ENCODE results near the gene ASS1.

The ASS1 gene

GRCh38 chr9:130499804-130500263 lies 55.1 kb downstream of the ASS1 start:
- Histone ChIP-seq H4K8ac (ENCODE audit: low read length) (no peak overlapping the region), H3K4ac (ENCODE audit: low read depth in 1 of 2, low read length in 2 of 2) (no peak overlapping the region), H2AK5ac (ENCODE audit: low read length, severe bottlenecking) (no peak overlapping the region), H3K27me3 (ENCODE audit: control insufficient read depth in 1 of 2, insufficient read depth in 1 of 2, low read length in 2 of 2) (no peaks in the 10 kb centered on the region), H3K4me1 (ENCODE audit: control insufficient read depth, insufficient read depth, low read depth, low read length) (peaks cover 2% of the 10 kb centered on the region), H3K4me2 (ENCODE audit: low read length, poor library complexity, severe bottlenecking) (no peak overlapping the region), H3K27ac (ENCODE audit: low read length, poor library complexity, severe bottlenecking) (no peak overlapping the region), H3K79me1 (replicated peaks; ENCODE audit: low read length, poor library complexity, severe bottlenecking) (no peaks in the 10 kb centered on the region), H2BK15ac (ENCODE audit: low read depth, poor library complexity, severe bottlenecking) (no peak overlapping the region), H3K14ac (ENCODE audit: low read length in 2 of 2) (no peak overlapping the region), H3K9ac (ENCODE audit: low read length) (no peak overlapping the region), H2BK12ac (ENCODE audit: low read length in 2 of 2) (no peak overlapping the region), H2BK120ac (ENCODE audit: low read depth, low read length) (no peak overlapping the region), H4K91ac (ENCODE audit: low read length) (no peak overlapping the region), H3K4me3 (ENCODE audit: insufficient read depth in 1 of 2, low read depth in 1 of 2, low read length in 2 of 2) (no peak overlapping the region), H2AFZ (ENCODE audit: low read depth, low read length) (no peak overlapping the region), H3K23ac (ENCODE audit: low read length in 2 of 2) (no peak overlapping the region), H3K36me3 (ENCODE audit: control insufficient read depth in 1 of 2, insufficient read depth in 2 of 2, low read depth in 1 of 2, low read length in 2 of 2) (peaks cover 56 to 63% of the 10 kb centered on the region in 2 experiments), H3K18ac (ENCODE audit: low read depth in 1 of 2, low read length in 2 of 2) (no peak overlapping the region), H2BK5ac (ENCODE audit: low read depth, low read length, poor library complexity, severe bottlenecking) (no peak overlapping the region), H3K9me3 (ENCODE audit: control insufficient read depth, low read length) (peaks cover 3% of the 10 kb centered on the region)
- DNase-seq: no peak
- WGBS: 83% methylated on average over 7 of the region's 7 CpGs

GRCh38 chr9:130500340-130501180 lies 55.8 kb downstream of the ASS1 start:
- Histone ChIP-seq H3K14ac (ENCODE audit: low read length in 2 of 2) (no peak overlapping the region), H4K8ac (ENCODE audit: low read length) (no peak overlapping the region), H2BK15ac (ENCODE audit: low read depth, poor library complexity, severe bottlenecking) (no peak overlapping the region), H3K9ac (ENCODE audit: low read length) (no peak overlapping the region), H3K4me3 (ENCODE audit: insufficient read depth in 1 of 2, low read depth in 1 of 2, low read length in 2 of 2) (no peak overlapping the region), H2BK120ac (ENCODE audit: low read depth, low read length) (no peak overlapping the region), H3K27ac (ENCODE audit: low read length, poor library complexity, severe bottlenecking) (no peak overlapping the region), H3K18ac (ENCODE audit: low read depth in 1 of 2, low read length in 2 of 2) (no peak overlapping the region), H3K23ac (ENCODE audit: low read length in 2 of 2) (no peak overlapping the region), H4K91ac (ENCODE audit: low read length) (no peak overlapping the region), H3K36me3 (ENCODE audit: control insufficient read depth in 1 of 2, insufficient read depth in 2 of 2, low read depth in 1 of 2, low read length in 2 of 2) (peaks cover 49 to 57% of the 10 kb centered on the region in 2 experiments), H3K9me3 (ENCODE audit: control insufficient read depth, low read length) (no peaks in the 10 kb centered on the region), H2AFZ (ENCODE audit: low read depth, low read length) (no peak overlapping the region), H2BK5ac (ENCODE audit: low read depth, low read length, poor library complexity, severe bottlenecking) (no peak overlapping the region), H3K27me3 (ENCODE audit: control insufficient read depth in 1 of 2, insufficient read depth in 1 of 2, low read length in 2 of 2) (no peaks in the 10 kb centered on the region), H3K4ac (ENCODE audit: low read depth in 1 of 2, low read length in 2 of 2) (no peak overlapping the region), H3K79me1 (replicated peaks; ENCODE audit: low read length, poor library complexity, severe bottlenecking) (no peaks in the 10 kb centered on the region), H2BK12ac (ENCODE audit: low read length in 2 of 2) (no peak overlapping the region), H2AK5ac (ENCODE audit: low read length, severe bottlenecking) (no peak overlapping the region), H3K4me1 (ENCODE audit: control insufficient read depth, insufficient read depth, low read depth, low read length) (peaks cover 2% of the 10 kb centered on the region), H3K4me2 (ENCODE audit: low read length, poor library complexity, severe bottlenecking) (no peak overlapping the region)
- WGBS: 78% methylated on average over 11 of the region's 12 CpGs
- no peak for DNase-seq

- no peak for DNase-seq
- Histone ChIP-seq H3K9me3 (ENCODE audit: control insufficient read depth, low read length) (no peaks in the 10 kb centered on the region), H2BK12ac (ENCODE audit: low read length in 2 of 2) (no peak overlapping the region), H2BK15ac (ENCODE audit: low read depth, poor library complexity, severe bottlenecking) (no peak overlapping the region), H2BK120ac (ENCODE audit: low read depth, low read length) (no peak overlapping the region), H3K4ac (ENCODE audit: low read depth in 1 of 2, low read length in 2 of 2) (no peak overlapping the region), H3K14ac (ENCODE audit: low read length in 2 of 2) (no peak overlapping the region), H2BK5ac (ENCODE audit: low read depth, low read length, poor library complexity, severe bottlenecking) (no peak overlapping the region), H3K27ac (ENCODE audit: low read length, poor library complexity, severe bottlenecking) (no peak overlapping the region), H3K27me3 (ENCODE audit: control insufficient read depth in 1 of 2, insufficient read depth in 1 of 2, low read length in 2 of 2) (no peaks in the 10 kb centered on the region), H3K4me3 (ENCODE audit: insufficient read depth in 1 of 2, low read depth in 1 of 2, low read length in 2 of 2) (no peak overlapping the region), H4K8ac (ENCODE audit: low read length) (no peak overlapping the region), H3K36me3 (ENCODE audit: control insufficient read depth in 1 of 2, insufficient read depth in 2 of 2, low read depth in 1 of 2, low read length in 2 of 2) (peaks cover 41 to 46% of the 10 kb centered on the region in 2 experiments), H3K79me1 (replicated peaks; ENCODE audit: low read length, poor library complexity, severe bottlenecking) (no peaks in the 10 kb centered on the region), H3K23ac (ENCODE audit: low read length in 2 of 2) (no peak overlapping the region), H3K4me1 (ENCODE audit: control insufficient read depth, insufficient read depth, low read depth, low read length) (peaks cover 2% of the 10 kb centered on the region), H4K91ac (ENCODE audit: low read length) (no peak overlapping the region), H2AK5ac (ENCODE audit: low read length, severe bottlenecking) (no peak overlapping the region), H2AFZ (ENCODE audit: low read depth, low read length) (no peak overlapping the region), H3K9ac (ENCODE audit: low read length) (no peak overlapping the region), H3K18ac (ENCODE audit: low read depth in 1 of 2, low read length in 2 of 2) (no peak overlapping the region), H3K4me2 (ENCODE audit: low read length, poor library complexity, severe bottlenecking) (no peak overlapping the region)
- WGBS: 91% methylated on average over 9 of the region's 9 CpGs
Observed at GRCh38 chr9:130501639-130502038, 56.9 kb downstream of the ASS1 start.

- H3K4me3 ChIP-seq (ENCODE audit: insufficient read depth in 1 of 2, low read depth in 1 of 2, low read length in 2 of 2): no peak overlapping the region
- no peak overlapping the region for H3K18ac ChIP-seq (ENCODE audit: low read depth in 1 of 2, low read length in 2 of 2)
- H3K27me3 ChIP-seq (ENCODE audit: control insufficient read depth in 1 of 2, insufficient read depth in 1 of 2, low read length in 2 of 2): peaks cover 0 to 4% of the 10 kb centered on the region in 2 experiments
- no peak overlapping the region for H2AK5ac ChIP-seq (ENCODE audit: low read length, severe bottlenecking)
- no peak overlapping the region for H4K8ac ChIP-seq (ENCODE audit: low read length)
- H4K91ac ChIP-seq (ENCODE audit: low read length): no peak overlapping the region
- H3K27ac ChIP-seq (ENCODE audit: low read length, poor library complexity, severe bottlenecking): no peak overlapping the region
- H2AFZ ChIP-seq (ENCODE audit: low read depth, low read length): no peak overlapping the region
- no peaks in the 10 kb centered on the region for H3K79me1 ChIP-seq (replicated peaks; ENCODE audit: low read length, poor library complexity, severe bottlenecking)
- H2BK5ac ChIP-seq (ENCODE audit: low read depth, low read length, poor library complexity, severe bottlenecking): no peak overlapping the region
- no peak for DNase-seq
- H2BK120ac ChIP-seq (ENCODE audit: low read depth, low read length): no peak overlapping the region
- no peak overlapping the region for H3K14ac ChIP-seq (ENCODE audit: low read length in 2 of 2)
- 47% methylated on average over 2 of the region's 2 CpGs for WGBS
- H3K4ac ChIP-seq (ENCODE audit: low read depth in 1 of 2, low read length in 2 of 2): no peak overlapping the region
- no peak overlapping the region for H2BK12ac ChIP-seq (ENCODE audit: low read length in 2 of 2)
- H3K9me3 ChIP-seq (ENCODE audit: control insufficient read depth, low read length): no peaks in the 10 kb centered on the region
- no peak overlapping the region for H3K23ac ChIP-seq (ENCODE audit: low read length in 2 of 2)
- no peaks in the 10 kb centered on the region for H3K36me3 ChIP-seq (ENCODE audit: control insufficient read depth in 1 of 2, insufficient read depth in 2 of 2, low read depth in 1 of 2, low read length in 2 of 2)
- H3K4me1 ChIP-seq (ENCODE audit: control insufficient read depth, insufficient read depth, low read depth, low read length): no peaks in the 10 kb centered on the region
- no peak overlapping the region for H2BK15ac ChIP-seq (ENCODE audit: low read depth, poor library complexity, severe bottlenecking)
- H3K4me2 ChIP-seq (ENCODE audit: low read length, poor library complexity, severe bottlenecking): no peak overlapping the region
- no peak overlapping the region for H3K9ac ChIP-seq (ENCODE audit: low read length)
Observed at GRCh38 chr9:130508218-130508617, 63.5 kb downstream of the ASS1 start.
